PC-3 (cell line): ENCODE measurements around the gene C17orf67. TPM values are rescaled to one million over a fixed set of nuclear protein-coding genes. Genes with fewer than 3 reads are reported as not detected.

Experiments
- ATAC-seq: fragments of 200-7000 bp; cut with Tn5 transposase; 2 replicates; pipeline ENCODE4 v1.9.1; 2020; ENCODE audit warnings: mild to moderate bottlenecking, moderate library complexity
- BruUV-seq: library from RNA; stranded (reverse); fragments of 400-500 nt; replicated peaks from 2 replicates; lab custom pipeline; 2021; lab: Mats Ljungman, UMichigan
- CTCF ChIA-PET: fragments of 300-600 bp; sonication (Branson Sonifier 250); formaldehyde crosslinking; loops from one replicate; lab custom pipeline; 2022; ENCODE audit warnings: antibody characterized with exemption; lab: Charles Lee
- POLR2A ChIA-PET: fragments of 300-600 bp; sonication (Branson Sonifier 250); formaldehyde crosslinking; loops from one replicate; lab custom pipeline; 2022; ENCODE audit warnings: antibody characterized with exemption; ENCODE audit not compliant: unreplicated experiment; lab: Charles Lee
- DNase-seq: peaks from one replicate; pipeline ENCODE4 v3.0.0-alpha.2; 2015
- H2AFZ ChIP-seq: fragments of 300-600 bp; sonication (generic); 2 replicates; pipeline ENCODE4 v1.6.0; 2016; ENCODE audit warnings: antibody characterized with exemption, low read length
- H3F3A ChIP-seq: fragments of 300-600 bp; sonication (generic); one replicate; pipeline ENCODE4 v1.6.0; 2017; ENCODE audit warnings: antibody characterized with exemption, low read length, control low read depth, mild to moderate bottlenecking; ENCODE audit not compliant: unreplicated experiment
- H3K27ac ChIP-seq: fragments of 300-600 bp; sonication (generic); 2 replicates; pipeline ENCODE4 v1.5.1; 2016; ENCODE audit warnings: mild to moderate bottlenecking, low read length
- H3K27me3 ChIP-seq: fragments of 300-600 bp; sonication (generic); 2 replicates; pipeline ENCODE4 v1.6.1; 2016; ENCODE audit warnings: low read length, mixed read lengths
- H3K36me3 ChIP-seq: fragments of 300-600 bp; sonication (generic); 2 replicates; pipeline ENCODE4 v1.6.1; 2016; ENCODE audit warnings: low read depth, mixed run types, low read length, mixed read lengths
- H3K4me1 ChIP-seq: fragments of 300-600 bp; sonication (generic); 2 replicates; pipeline ENCODE4 v1.5.1; 2016; ENCODE audit warnings: low read length; ENCODE audit not compliant: insufficient read depth
- H3K4me2 ChIP-seq: fragments of 300-600 bp; sonication (generic); 2 replicates; pipeline ENCODE4 v1.6.0; 2016; ENCODE audit warnings: low read length
- H3K4me3 ChIP-seq: fragments of 300-600 bp; sonication (generic); 2 replicates; pipeline ENCODE4 v1.5.1; 2016; ENCODE audit warnings: mild to moderate bottlenecking, low read length, mixed read lengths
- H3K79me2 ChIP-seq: fragments of 300-600 bp; sonication (generic); 2 replicates; pipeline ENCODE4 v1.6.1; 2017; ENCODE audit warnings: low read length, mixed read lengths
- H3K9ac ChIP-seq: fragments of 300-600 bp; sonication (generic); 2 replicates; pipeline ENCODE4 v1.6.0; 2016; ENCODE audit warnings: mild to moderate bottlenecking, low read length
- H3K9me2 ChIP-seq: fragments of 300-600 bp; sonication (generic); replicated peaks from 2 replicates; pipeline ENCODE4 v1.6.1; 2016; ENCODE audit warnings: mixed run types, low read length, mixed read lengths
- H3K9me3 ChIP-seq: fragments of 300-600 bp; sonication (generic); 2 replicates; pipeline ENCODE4 v1.6.1; 2016; ENCODE audit warnings: low read length, mixed read lengths
- H4K20me1 ChIP-seq: fragments of 300-600 bp; sonication (generic); 2 replicates; pipeline ENCODE4 v1.6.1; 2016; ENCODE audit warnings: low read length, mixed read lengths
- CTCF ChIP-seq: fragments of 300-600 bp; sonication (generic); conservative IDR thresholded peaks from 2 replicates; pipeline ENCODE4 v1.5.1; 2017; ENCODE audit warnings: antibody characterized with exemption, low read depth, mild to moderate bottlenecking, low read length
- EZH2 ChIP-seq: fragments of 300-600 bp; sonication (generic); IDR thresholded peaks from one replicate; pipeline ENCODE4 v1.6.1; 2017; ENCODE audit warnings: antibody characterized with exemption, mild to moderate bottlenecking, low read length; ENCODE audit not compliant: unreplicated experiment
- EZH2phosphoT487 ChIP-seq: fragments of 300-600 bp; sonication (generic); IDR thresholded peaks from 2 replicates; pipeline ENCODE4 v1.6.1; 2018; ENCODE audit warnings: mild to moderate bottlenecking, antibody characterized with exemption, low read length, borderline replicate concordance
- intact Hi-C: fragments of 100-400 bp; cut with micrococcal nuclease; formaldehyde crosslinking; loops from 2 replicates; pipeline ENCODE4 v1.9.0; 2023
- total RNA-seq: library from RNA; depleted of rRNA; stranded (reverse); fragments of >200 nt; gene quantifications from 2 replicates; pipeline ENCODE4 v1.2.3, GENCODE V29; 2014

The C17orf67 gene
- total RNA-seq, 1 experiment from 2014 or later: 4.4 TPM

GRCh38 chr17:56880133-56880532 is 46.4 kb upstream of the C17orf67 start:
- Histone ChIP-seq H3K9me2 (no peaks in the 10 kb centered on the region), H3K9me3 (no peaks in the 10 kb centered on the region), H3K4me3 (no peak overlapping the region), H2AFZ (no peak overlapping the region), H3F3A (no peaks in the 10 kb centered on the region), H3K79me2 (no peaks in the 10 kb centered on the region), H3K4me1 (no peaks in the 10 kb centered on the region), H3K27ac (no peak overlapping the region), H4K20me1 (no peaks in the 10 kb centered on the region), H3K9ac (no peak overlapping the region), H3K4me2 (no peak overlapping the region), H3K27me3 (no peaks in the 10 kb centered on the region), H3K36me3 (no peaks in the 10 kb centered on the region)
- DNase-seq: no peak
- no peak for TF ChIP-seq CTCF
- TF ChIP-seq EZH2: no peak
- TF ChIP-seq EZH2phosphoT487: no peak
- ATAC-seq: no peak
- intact Hi-C loops: no loop called here
- ChIA-PET CTCF (interaction anchor here (0.5 kb wide), 1 partner anchor 125 kb away, joined by 8 read pairs; no protein-coding TSS in a partner anchor), POLR2A (interaction anchor here (0.6 kb wide), 1 partner anchor 34 kb away, joined by 3 read pairs; the partner anchor contains the start of gene TRIM25)
- no TSS peak for BruUV-seq

- ATAC-seq (no peak), DNase-seq (no peak)
- no peak overlapping the region for H3K9ac ChIP-seq
- no peak overlapping the region for H3K27ac ChIP-seq
- H2AFZ ChIP-seq: no peak overlapping the region
- no peaks in the 10 kb centered on the region for H3F3A ChIP-seq
- BruUV-seq: no TSS peak
- H3K9me2 ChIP-seq: no peaks in the 10 kb centered on the region
- no peak overlapping the region for H3K4me3 ChIP-seq
- no peaks in the 10 kb centered on the region for H3K27me3 ChIP-seq
- intact Hi-C loops: no loop called here
- POLR2A ChIA-PET: interaction anchor here (0.7 kb wide), 1 partner anchor 9 kb away, joined by 3 read pairs; no protein-coding TSS in a partner anchor
- TF ChIP-seq EZH2phosphoT487 (no peak), EZH2 (no peak), CTCF (no peak)
- no peaks in the 10 kb centered on the region for H3K79me2 ChIP-seq
- no peaks in the 10 kb centered on the region for H4K20me1 ChIP-seq
- no peaks in the 10 kb centered on the region for H3K4me1 ChIP-seq
- no peaks in the 10 kb centered on the region for H3K36me3 ChIP-seq
- no peaks in the 10 kb centered on the region for H3K9me3 ChIP-seq
- CTCF ChIA-PET: no interaction called here
- no peak overlapping the region for H3K4me2 ChIP-seq
Measured at GRCh38 chr17:56879280-56879679, 45.6 kb upstream of the C17orf67 start.

GRCh38 chr17:56876766-56877179 is 43.1 kb upstream of the C17orf67 start:
- Histone ChIP-seq H3K4me3 (no peak overlapping the region), H2AFZ (no peak overlapping the region), H3K4me2 (no peak overlapping the region), H4K20me1 (no peaks in the 10 kb centered on the region), H3K79me2 (no peaks in the 10 kb centered on the region), H3K27me3 (no peaks in the 10 kb centered on the region), H3K4me1 (no peaks in the 10 kb centered on the region), H3K27ac (no peak overlapping the region), H3F3A (no peaks in the 10 kb centered on the region), H3K36me3 (no peaks in the 10 kb centered on the region), H3K9me3 (no peaks in the 10 kb centered on the region), H3K9ac (no peak overlapping the region), H3K9me2 (no peaks in the 10 kb centered on the region)
- no peak for TF ChIP-seq EZH2
- TF ChIP-seq EZH2phosphoT487: no peak
- no peak for TF ChIP-seq CTCF
- no TSS peak for BruUV-seq
- intact Hi-C loops: no loop called here
- ChIA-PET POLR2A (no interaction called here), CTCF (no interaction called here)
- no peak for DNase-seq
- ATAC-seq: no peak
